OCI-LY7 (cell line): Measurements from ENCODE around the gene ELMO1.

Source experiments
- EZH2phosphoT487 ChIP-seq: fragments of 200-600 bp; sonication (generic); IDR thresholded peaks from 2 replicates; pipeline ENCODE4 v1.6.1; 2018; ENCODE audit warnings: low read depth, borderline replicate concordance, mild to moderate bottlenecking, mixed run types, antibody characterized with exemption, low read length, moderate library complexity, mixed read lengths
- TF ChIP-seq, protein P1 (sequence below): fragments of 200-600 bp; sonication (generic); conservative IDR thresholded peaks from 2 replicates; pipeline ENCODE4 v1.5.1; 2014; ENCODE audit warnings: mild to moderate bottlenecking, antibody characterized with exemption, low read length, moderate library complexity, mixed read lengths

DNA sequence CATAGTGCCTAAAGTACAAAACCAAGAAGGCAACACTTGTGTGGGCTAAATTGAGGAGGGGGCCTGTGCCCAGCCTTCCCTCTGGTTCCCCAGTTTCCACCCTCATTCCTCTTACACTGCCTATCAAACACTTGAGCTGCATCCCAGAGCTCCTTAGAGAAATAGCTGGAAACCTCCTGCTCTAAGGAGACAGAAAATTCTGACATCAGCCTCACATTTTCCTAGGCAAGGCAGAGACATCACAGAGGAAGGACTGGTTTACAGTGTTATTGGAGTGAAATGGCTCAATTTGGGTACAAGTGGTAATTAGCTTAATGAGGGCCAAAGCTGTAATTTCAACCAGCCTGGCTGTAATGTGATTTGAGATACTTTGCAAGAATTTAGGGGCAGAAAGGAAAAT, 532.0 kb downstream of the ELMO1 start:
- TF ChIP-seq, protein P1, sequence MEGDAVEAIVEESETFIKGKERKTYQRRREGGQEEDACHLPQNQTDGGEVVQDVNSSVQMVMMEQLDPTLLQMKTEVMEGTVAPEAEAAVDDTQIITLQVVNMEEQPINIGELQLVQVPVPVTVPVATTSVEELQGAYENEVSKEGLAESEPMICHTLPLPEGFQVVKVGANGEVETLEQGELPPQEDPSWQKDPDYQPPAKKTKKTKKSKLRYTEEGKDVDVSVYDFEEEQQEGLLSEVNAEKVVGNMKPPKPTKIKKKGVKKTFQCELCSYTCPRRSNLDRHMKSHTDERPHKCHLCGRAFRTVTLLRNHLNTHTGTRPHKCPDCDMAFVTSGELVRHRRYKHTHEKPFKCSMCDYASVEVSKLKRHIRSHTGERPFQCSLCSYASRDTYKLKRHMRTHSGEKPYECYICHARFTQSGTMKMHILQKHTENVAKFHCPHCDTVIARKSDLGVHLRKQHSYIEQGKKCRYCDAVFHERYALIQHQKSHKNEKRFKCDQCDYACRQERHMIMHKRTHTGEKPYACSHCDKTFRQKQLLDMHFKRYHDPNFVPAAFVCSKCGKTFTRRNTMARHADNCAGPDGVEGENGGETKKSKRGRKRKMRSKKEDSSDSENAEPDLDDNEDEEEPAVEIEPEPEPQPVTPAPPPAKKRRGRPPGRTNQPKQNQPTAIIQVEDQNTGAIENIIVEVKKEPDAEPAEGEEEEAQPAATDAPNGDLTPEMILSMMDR: no peak
- no peak for TF ChIP-seq EZH2phosphoT487
